Measurements from ENCODE around the gene NSMF. TPM values are rescaled to one million over a fixed set of nuclear protein-coding genes. Genes with fewer than 3 reads are reported as not detected.

The NSMF gene
- total and polyA plus RNA-seq, 10 of the 15 experiments (the other 5 are each of a cell fraction or from before 2014, with no cell fraction given): 0.13 to 44.3 (median 13.4) TPM

DNA sequence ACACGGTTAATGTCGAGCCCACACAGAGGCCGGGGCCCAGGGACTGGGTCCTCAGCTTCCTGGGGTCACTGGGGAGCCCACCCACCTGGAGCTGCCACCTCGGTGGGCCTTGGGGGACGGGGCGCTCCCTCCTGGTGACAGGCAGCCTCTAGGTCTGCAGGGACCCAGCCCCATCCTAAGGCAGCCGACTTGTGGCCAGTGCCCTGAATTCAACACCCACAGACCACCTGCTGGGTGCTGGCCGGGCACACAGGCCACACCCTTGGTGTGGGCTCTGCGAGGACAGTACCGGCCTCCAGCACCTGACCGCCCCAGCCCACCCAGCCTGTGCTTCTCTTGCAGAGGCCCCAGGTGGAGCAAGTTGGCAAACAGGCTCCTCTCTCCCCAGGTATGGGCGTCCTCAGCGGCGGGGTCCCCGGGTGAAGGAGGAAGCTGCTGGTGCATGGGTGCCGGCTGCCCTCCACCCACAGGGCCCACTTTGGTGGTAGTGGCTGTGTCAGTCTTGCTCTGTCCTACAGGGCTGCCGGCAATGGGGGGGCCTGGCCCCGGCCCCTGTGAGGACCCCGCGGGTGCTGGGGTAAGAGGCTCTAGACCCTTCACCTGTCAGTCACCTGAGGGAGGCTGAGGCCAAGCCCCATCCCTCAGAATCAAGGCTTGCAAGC lies 26.3 kb downstream of the NSMF start (continued):
- TF ChIP-seq, protein P1, sequence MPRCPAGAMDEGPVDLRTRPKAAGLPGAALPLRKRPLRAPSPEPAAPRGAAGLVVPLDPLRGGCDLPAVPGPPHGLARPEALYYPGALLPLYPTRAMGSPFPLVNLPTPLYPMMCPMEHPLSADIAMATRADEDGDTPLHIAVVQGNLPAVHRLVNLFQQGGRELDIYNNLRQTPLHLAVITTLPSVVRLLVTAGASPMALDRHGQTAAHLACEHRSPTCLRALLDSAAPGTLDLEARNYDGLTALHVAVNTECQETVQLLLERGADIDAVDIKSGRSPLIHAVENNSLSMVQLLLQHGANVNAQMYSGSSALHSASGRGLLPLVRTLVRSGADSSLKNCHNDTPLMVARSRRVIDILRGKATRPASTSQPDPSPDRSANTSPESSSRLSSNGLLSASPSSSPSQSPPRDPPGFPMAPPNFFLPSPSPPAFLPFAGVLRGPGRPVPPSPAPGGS (IDR thresholded peaks at IDR 0.05; ENCODE audit: borderline replicate concordance, insufficient read depth, low read depth, low read length, poor library complexity, severe bottlenecking): no peak

DNA sequence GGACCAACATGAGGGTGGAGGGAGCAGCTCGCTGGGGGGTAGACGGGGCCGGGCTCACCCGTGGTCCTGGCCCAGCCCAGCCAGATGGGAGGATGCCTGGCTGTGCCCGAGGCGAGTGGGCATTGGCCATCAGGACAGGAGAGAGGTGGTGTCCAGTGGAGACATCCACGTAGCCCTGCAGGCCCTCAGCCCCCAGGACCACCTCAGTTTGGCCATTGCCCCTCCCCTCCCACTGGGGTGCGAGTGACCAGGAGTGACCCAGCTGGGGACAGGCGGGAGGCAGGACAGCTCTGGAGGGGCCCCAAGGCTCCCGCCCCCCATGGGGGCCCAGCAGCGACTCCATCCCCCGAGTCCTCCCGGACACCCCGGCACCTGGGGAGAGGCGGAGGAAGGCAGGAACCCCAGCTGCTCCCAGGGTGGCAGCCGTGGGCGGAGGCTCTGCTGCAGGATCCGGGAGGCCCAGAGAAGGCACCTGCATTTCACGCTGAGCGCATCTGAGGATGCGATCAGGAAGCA lies 27.7 kb downstream of the NSMF start:
- DNase-seq (ENCODE audit: low read depth, low spot score) (no peak), FAIRE-seq (no peak), ATAC-seq (no peak)
- Histone ChIP-seq H3K4me1 (ENCODE audit: control insufficient read depth, insufficient read depth, low read length) (0 out of 2 replicates have a peak, but pooled peaks cover 6% of the 10 kb centered on the region), H3K27me3 (replicated peaks in 1 of 2; ENCODE audit: control insufficient read depth in 2 of 2, insufficient read depth in 2 of 2, low read length in 1 of 2) (no peaks in the 10 kb centered on the region; a peak in 1 of 4 replicates), H2AFZ (ENCODE audit: control insufficient read depth, low read depth, low read length) (no peak overlapping the region), H3K36me3 (ENCODE audit: control insufficient read depth in 2 of 2, insufficient read depth in 2 of 2, low read length in 1 of 2) (no peaks in the 10 kb centered on the region), H4K20me1 (ENCODE audit: control insufficient read depth, insufficient read depth) (no peaks in the 10 kb centered on the region), H3K9me3 (replicated peaks; ENCODE audit: control insufficient read depth, insufficient read depth, low read length) (no peaks in the 10 kb centered on the region), H3K4me3 (no peak overlapping the region), H3K4me2 (ENCODE audit: control insufficient read depth, insufficient read depth) (no peak overlapping the region), H3K79me2 (ENCODE audit: control insufficient read depth, insufficient read depth, low read length) (no peaks in the 10 kb centered on the region), H3K27ac (ENCODE audit: control insufficient read depth, insufficient read depth) (no peak overlapping the region), H3K9ac (ENCODE audit: control insufficient read depth, insufficient read depth, low read length) (no peak overlapping the region)
- in situ Hi-C loops (cut with MboI): no loop called here
- BruUV-seq (replicated peaks): no TSS peak
- 52% methylated on average over 21 of the region's 21 CpGs for WGBS (ENCODE audit: insufficient coverage, insufficient replicate concordance, low lambda C conversion rate, missing lambda C conversion rate)
- ChIA-PET POLR2A (interaction anchor here (0.6 kb wide), 1 partner anchor 119 kb away, joined by 5 read pairs; no protein-coding TSS in a partner anchor), SMC1A (ENCODE audit: uncharacterized antibody, unreplicated experiment) (no interaction called here), RAD21 (ENCODE audit: unreplicated experiment) (no interaction called here), CTCF (no interaction called here)
- TF ChIP-seq KDM1A (IDR thresholded peaks at IDR 0.05; ENCODE audit: borderline replicate concordance) (no peak), PRDM15 (CRISPR knock-in tag; IDR thresholded peaks at IDR 0.05) (no peak), MTA2 (IDR thresholded peaks at IDR 0.05; ENCODE audit: low read depth) (no peak), SRF (IDR thresholded peaks at IDR 0.05; ENCODE audit: low read depth in 2 of 2, low read length in 2 of 2) (no peak), SUZ12 (IDR thresholded peaks at IDR 0.05; ENCODE audit: unreplicated experiment) (no peak), FOXK2 (IDR thresholded peaks at IDR 0.05) (no peak), TAF1 (IDR thresholded peaks at IDR 0.05; ENCODE audit: borderline replicate concordance, low read depth, low read length) (no peak), JUND (IDR thresholded peaks at IDR 0.05; ENCODE audit: low read depth, low read length) (no peak)
- intact Hi-C loops (cut with micrococcal nuclease; ENCODE audit: unreplicated experiment): no loop called here
